Stimulated activated CD8-positive, alpha-beta memory T cell treated with anti-CD3 and anti-CD28 coated beads, Interleukin-15, amount 100 ng/mL, for 1 hour (primary cell): ENCODE results near the gene MIX23.

Source experiments
- DNase-seq: peaks from one replicate; pipeline ENCODE4 v3.0.0-alpha.2; 2020; ENCODE audit warnings: low read depth

The MIX23 gene

GRCh38 chr3:122382888-122383666 lies at the start of gene MIX23:
TSS of gene MIX23 (minus strand) at chr3:122383231. CDS start at chr3:122383224, 7 bp downstream.
- DNase-seq = peak; percentile 68

- DNase-seq = no peak
Measured at GRCh38 chr3:122430371-122430770, 47.3 kb upstream of the MIX23 start.

- no peak for DNase-seq
Measured at GRCh38 chr3:122427857-122428471, 44.9 kb upstream of the MIX23 start.

- DNase-seq = no peak
Measured at GRCh38 chr3:122421836-122422235, 38.8 kb upstream of the MIX23 start.

GRCh38 chr3:122421101-122421500 lies 38.1 kb upstream of the MIX23 start:
- no peak for DNase-seq

GRCh38 chr3:122416966-122417365 lies 33.9 kb upstream of the MIX23 start:
- DNase-seq = no peak

- peak; percentile 98 for DNase-seq
Measured at GRCh38 chr3:122415762-122416654, 33.0 kb upstream of the MIX23 start, which contains the start of gene WDR5B. TSS of gene WDR5B (minus strand) at chr3:122416062. CDS start at chr3:122415528, 534 bp downstream.

- DNase-seq = no peak
Measured at GRCh38 chr3:122415104-122415744, 32.2 kb upstream of the MIX23 start.

- DNase-seq = no peak
Measured at GRCh38 chr3:122414391-122414790, 31.4 kb upstream of the MIX23 start.

GRCh38 chr3:122410639-122411038 lies 27.6 kb upstream of the MIX23 start:
- no peak for DNase-seq

GRCh38 chr3:122410111-122410510 lies 27.1 kb upstream of the MIX23 start:
- DNase-seq = no peak

GRCh38 chr3:122409446-122409845 lies 26.4 kb upstream of the MIX23 start:
- DNase-seq = no peak

GRCh38 chr3:122407946-122408345 lies 24.9 kb upstream of the MIX23 start:
- no peak for DNase-seq

- no peak for DNase-seq
Measured at GRCh38 chr3:122406198-122406597, 23.2 kb upstream of the MIX23 start.

GRCh38 chr3:122405015-122405414 lies 22.0 kb upstream of the MIX23 start:
- no peak for DNase-seq

GRCh38 chr3:122403489-122403888 lies 20.5 kb upstream of the MIX23 start:
- DNase-seq = no peak

- DNase-seq = no peak
Measured at GRCh38 chr3:122398920-122399319, 15.9 kb upstream of the MIX23 start.

GRCh38 chr3:122397201-122397600 lies 14.2 kb upstream of the MIX23 start:
- no peak for DNase-seq

- DNase-seq = no peak
Measured at GRCh38 chr3:122396511-122396910, 13.5 kb upstream of the MIX23 start.

- DNase-seq = no peak
Measured at GRCh38 chr3:122395582-122395981, 12.6 kb upstream of the MIX23 start.

GRCh38 chr3:122394173-122394572 lies 11.1 kb upstream of the MIX23 start:
- no peak for DNase-seq
